WERI-Rb-1 (cell line): ENCODE data around the gene SETDB2.

Source experiments
- DNase-seq: peaks from one replicate; pipeline ENCODE4 v3.0.0-alpha.2; 2020
- H3K27ac ChIP-seq: fragments of 250-450 bp; sonication (Bioruptor Pico); 2 replicates; pipeline ENCODE4 v1.5.1; 2020; ENCODE audit warnings: mild to moderate bottlenecking, moderate library complexity
- H3K27me3 ChIP-seq: fragments of 250-450 bp; sonication (Bioruptor Pico); 2 replicates; pipeline ENCODE4 v1.5.1; 2021; ENCODE audit warnings: mild to moderate bottlenecking, low read depth, moderate library complexity; ENCODE audit not compliant: insufficient read depth, severe bottlenecking
- H3K36me3 ChIP-seq: fragments of 250-450 bp; sonication (Bioruptor Pico); 2 replicates; pipeline ENCODE4 v1.5.1; 2020; ENCODE audit warnings: mild to moderate bottlenecking, moderate library complexity
- H3K4me3 ChIP-seq: 2 replicates; pipeline ENCODE4 v1.5.1; 2011; ENCODE audit warnings: low read depth, mild to moderate bottlenecking, control low read depth, low read length
- H3K9me3 ChIP-seq: fragments of 250-450 bp; sonication (Bioruptor Pico); 2 replicates; pipeline ENCODE4 v1.5.1; 2021; ENCODE audit warnings: mild to moderate bottlenecking, moderate library complexity; ENCODE audit not compliant: severe bottlenecking
- CTCF ChIP-seq: IDR thresholded peaks from 2 replicates; pipeline ENCODE4 v1.5.1; 2011; ENCODE audit warnings: low read depth, mild to moderate bottlenecking, control low read depth, inconsistent platforms, low read length

SETDB2 gene

GRCh38 chr13:49516467-49516866 is 72.4 kb downstream of the SETDB2 start:
- H3K27me3 ChIP-seq, result no peaks in the 10 kb centered on the region
- no peaks in the 10 kb centered on the region for H3K36me3 ChIP-seq
- no peak overlapping the region for H3K4me3 ChIP-seq
- no peak overlapping the region for H3K27ac ChIP-seq
- no peak for DNase-seq
- no peaks in the 10 kb centered on the region for H3K9me3 ChIP-seq
- no peak for TF ChIP-seq CTCF

DNA sequence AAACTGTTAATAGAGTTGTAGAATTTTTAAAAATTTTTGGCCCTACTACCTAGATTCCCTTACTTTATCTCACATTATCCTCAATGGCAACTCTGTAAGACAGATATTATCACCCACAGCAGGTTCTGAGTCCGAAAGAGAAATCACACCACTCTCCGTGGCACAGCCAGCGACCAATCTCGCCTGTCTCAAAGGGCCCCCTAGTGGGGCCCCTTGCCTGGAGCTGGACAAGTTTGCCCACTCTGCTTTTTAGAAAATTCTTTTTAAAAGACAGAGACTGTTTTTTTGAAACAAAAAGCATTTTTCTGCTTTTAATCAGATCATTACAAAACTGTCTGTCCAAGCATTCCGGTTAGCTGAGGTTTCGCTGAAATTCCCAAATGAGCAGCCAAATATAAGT is 73.4 kb downstream of the SETDB2 start:
- TF ChIP-seq CTCF, result no peak
- no peak for DNase-seq
- Histone ChIP-seq H3K9me3 (no peaks in the 10 kb centered on the region), H3K27ac (no peak overlapping the region), H3K4me3 (no peak overlapping the region), H3K36me3 (no peaks in the 10 kb centered on the region), H3K27me3 (no peaks in the 10 kb centered on the region)

- TF ChIP-seq CTCF, result no peak
- no peak for DNase-seq
- Histone ChIP-seq H3K9me3 (no peaks in the 10 kb centered on the region), H3K27me3 (no peaks in the 10 kb centered on the region), H3K4me3 (no peak overlapping the region), H3K27ac (no peak overlapping the region), H3K36me3 (no peaks in the 10 kb centered on the region)
These were observed 77.2 kb downstream of the SETDB2 start for GRCh38 chr13:49521224-49521623.

DNA sequence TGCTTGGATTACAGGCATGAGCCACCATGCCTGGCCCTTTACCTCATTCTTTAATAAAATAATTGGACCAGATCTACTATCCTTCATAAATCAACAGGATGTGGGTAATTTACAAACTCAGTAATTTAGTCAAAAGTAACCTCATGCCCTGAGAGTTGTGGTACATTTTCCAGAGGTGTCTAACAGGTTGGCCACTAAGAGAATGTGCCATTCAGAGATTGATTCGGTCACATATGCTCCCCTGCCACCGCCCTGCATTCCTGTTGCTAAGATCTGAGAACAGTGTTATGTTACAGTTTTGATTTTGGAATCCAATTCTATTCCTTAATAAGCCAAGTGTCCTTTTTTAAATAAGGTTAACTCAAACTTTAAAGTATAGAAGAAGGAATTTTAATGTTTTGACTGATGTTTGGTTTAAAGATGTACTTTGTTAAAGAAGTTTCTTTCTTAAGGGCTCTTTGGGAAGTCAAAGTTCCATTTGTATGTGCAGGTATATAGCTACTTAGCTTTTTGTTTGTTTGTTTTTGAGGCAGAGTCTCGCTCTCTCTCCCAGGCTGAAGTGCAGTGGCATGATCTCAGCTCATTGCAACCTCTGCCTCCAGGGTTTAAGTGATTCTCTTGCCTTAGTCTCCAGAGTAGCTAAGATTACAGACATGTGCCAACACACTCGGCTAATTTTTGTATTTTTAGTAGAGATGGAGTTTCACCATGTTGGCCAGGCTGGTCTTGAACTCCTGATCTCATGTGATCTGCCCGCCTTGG is 80.8 kb downstream of the SETDB2 start:
- Histone ChIP-seq H3K27ac (no peak overlapping the region), H3K4me3 (no peak overlapping the region), H3K36me3 (no peaks in the 10 kb centered on the region), H3K9me3 (no peaks in the 10 kb centered on the region), H3K27me3 (no peaks in the 10 kb centered on the region)
- TF ChIP-seq CTCF, result no peak
- no peak for DNase-seq

- no peak for TF ChIP-seq CTCF
- no peak for DNase-seq
- H3K9me3 ChIP-seq, result no peaks in the 10 kb centered on the region
- no peaks in the 10 kb centered on the region for H3K27me3 ChIP-seq
- no peaks in the 10 kb centered on the region for H3K36me3 ChIP-seq
- H3K27ac ChIP-seq, result no peak overlapping the region
- H3K4me3 ChIP-seq, result no peak overlapping the region
These were observed 83.0 kb downstream of the SETDB2 start for GRCh38 chr13:49527123-49527522.

DNA sequence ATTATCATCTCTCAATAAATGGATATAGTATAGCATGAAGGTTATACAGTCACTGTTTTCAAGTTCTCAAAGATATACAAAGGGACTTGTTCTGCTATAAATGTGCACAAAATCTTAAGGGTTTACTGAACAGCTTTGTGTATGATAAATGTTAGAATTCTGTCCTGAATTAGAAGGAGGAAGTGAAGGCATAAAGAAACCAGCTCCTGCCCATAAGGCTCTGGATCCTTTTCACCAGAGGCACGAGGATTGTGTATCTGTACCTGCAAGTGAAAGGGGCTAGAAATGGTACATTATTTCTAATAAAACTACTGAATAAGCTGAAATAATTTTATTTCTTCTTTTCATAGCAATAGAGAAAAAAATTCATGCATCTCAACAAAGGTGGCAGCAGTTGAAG is 84.1 kb downstream of the SETDB2 start:
- H3K36me3 ChIP-seq, result 0 out of 2 replicates have a peak, but pooled peaks cover 2% of the 10 kb centered on the region
- no peak overlapping the region for H3K4me3 ChIP-seq
- no peak overlapping the region for H3K27ac ChIP-seq
- no peaks in the 10 kb centered on the region for H3K9me3 ChIP-seq
- no peaks in the 10 kb centered on the region for H3K27me3 ChIP-seq
- no peak for DNase-seq
- no peak for TF ChIP-seq CTCF
